Activated naive CD4-positive, alpha-beta T cell treated with anti-CD3 and anti-CD28 coated beads for 36 hours (primary cell): ENCODE measurements around the gene WFDC1. TPM values are rescaled to one million over a fixed set of nuclear protein-coding genes. Genes with fewer than 3 reads are reported as not detected.

Source experiments
- CTCF ChIA-PET: fragments of 350-600 bp; sonication (Branson Sonifier 250); formaldehyde crosslinking; loops from one replicate; lab custom pipeline; 2021; ENCODE audit warnings: antibody characterized with exemption; lab: Charles Lee
- DNase-seq: peaks from one replicate; pipeline ENCODE4 v3.0.0-alpha.2; 2020
- H3K27ac Mint-ChIP-seq: one replicate; pipeline ENCODE4 v1.8.0; 2021; ENCODE audit warnings: mild to moderate bottlenecking, mixed read lengths
- H3K27me3 Mint-ChIP-seq: one replicate; pipeline ENCODE4 v1.8.0; 2021; ENCODE audit warnings: low read depth, mixed read lengths
- H3K36me3 Mint-ChIP-seq: one replicate; pipeline ENCODE4 v1.8.0; 2021; ENCODE audit warnings: low read depth, mixed read lengths
- H3K4me1 Mint-ChIP-seq: one replicate; pipeline ENCODE4 v1.8.0; 2021; ENCODE audit warnings: low read depth, mixed read lengths
- H3K4me3 Mint-ChIP-seq: one replicate; pipeline ENCODE4 v1.8.0; 2021; ENCODE audit warnings: mild to moderate bottlenecking, moderate library complexity, mixed read lengths
- H3K9me3 Mint-ChIP-seq: one replicate; pipeline ENCODE4 v1.8.0; 2021; ENCODE audit warnings: mixed read lengths
- intact Hi-C: fragments of 100-400 bp; cut with micrococcal nuclease; formaldehyde crosslinking; loops from one replicate; pipeline ENCODE4 v1.15.1; 2023
- total RNA-seq, 2 experiments: library from RNA; stranded (reverse); gene quantifications; one replicate each; pipeline ENCODE4 v1.2.3, GENCODE V29; 2021

Gene WFDC1
- total RNA-seq, 2 experiments from 2014 or later, result not detected

- Mint-ChIP-seq H3K9me3 (no peaks in the 10 kb centered on the region), H3K27ac (no peak overlapping the region), H3K4me3 (no peak overlapping the region), H3K36me3 (no peaks in the 10 kb centered on the region), H3K27me3 (no peaks in the 10 kb centered on the region), H3K4me1 (no peaks in the 10 kb centered on the region)
- DNase-seq, result no peak
- intact Hi-C loops, result no loop called here
- CTCF ChIA-PET, result no interaction called here
Observed at GRCh38 chr16:84351630-84352029, 57.0 kb downstream of the WFDC1 start.

- Mint-ChIP-seq H3K9me3 (no peaks in the 10 kb centered on the region), H3K4me1 (peaks cover 10% of the 10 kb centered on the region), H3K4me3 (no peak overlapping the region), H3K27me3 (no peaks in the 10 kb centered on the region), H3K27ac (no peak overlapping the region), H3K36me3 (no peaks in the 10 kb centered on the region)
- CTCF ChIA-PET, result no interaction called here
- intact Hi-C loops, result no loop called here
- DNase-seq, result no peak
Observed at GRCh38 chr16:84354306-84354705, 59.6 kb downstream of the WFDC1 start.

- Mint-ChIP-seq H3K27ac (no peak overlapping the region), H3K4me1 (peaks cover 18% of the 10 kb centered on the region), H3K36me3 (no peaks in the 10 kb centered on the region), H3K27me3 (no peaks in the 10 kb centered on the region), H3K9me3 (no peaks in the 10 kb centered on the region), H3K4me3 (no peak overlapping the region)
- CTCF ChIA-PET, result no interaction called here
- DNase-seq, result no peak
- intact Hi-C loops, result no loop called here
Observed at GRCh38 chr16:84355149-84355548, 60.5 kb downstream of the WFDC1 start.

GRCh38 chr16:84356176-84356575 lies 61.5 kb downstream of the WFDC1 start:
- DNase-seq, result no peak
- peaks cover 29% of the 10 kb centered on the region for H3K4me1 Mint-ChIP-seq
- H3K4me3 Mint-ChIP-seq, result no peak overlapping the region
- H3K36me3 Mint-ChIP-seq, result no peaks in the 10 kb centered on the region
- H3K9me3 Mint-ChIP-seq, result no peaks in the 10 kb centered on the region
- CTCF ChIA-PET, result interaction anchor here (1.4 kb wide), 1 partner anchor 79 kb away, joined by 3 read pairs; no protein-coding TSS in a partner anchor
- H3K27ac Mint-ChIP-seq, result no peak overlapping the region
- intact Hi-C loops, result no loop called here
- H3K27me3 Mint-ChIP-seq, result no peaks in the 10 kb centered on the region

- DNase-seq, result no peak
- Mint-ChIP-seq H3K9me3 (no peaks in the 10 kb centered on the region), H3K27ac (no peak overlapping the region), H3K36me3 (no peaks in the 10 kb centered on the region), H3K27me3 (no peaks in the 10 kb centered on the region), H3K4me1 (peaks cover 29% of the 10 kb centered on the region), H3K4me3 (no peak overlapping the region)
- CTCF ChIA-PET, result interaction anchor here (1.4 kb wide), 1 partner anchor 80 kb away, joined by 3 read pairs; no protein-coding TSS in a partner anchor
- intact Hi-C loops, result no loop called here
Observed at GRCh38 chr16:84356591-84357116, 62.0 kb downstream of the WFDC1 start.

- no peaks in the 10 kb centered on the region for H3K9me3 Mint-ChIP-seq
- no peaks in the 10 kb centered on the region for H3K36me3 Mint-ChIP-seq
- H3K27me3 Mint-ChIP-seq, result no peaks in the 10 kb centered on the region
- H3K4me1 Mint-ChIP-seq, result peaks cover 29% of the 10 kb centered on the region
- CTCF ChIA-PET, result interaction anchor here (1.4 kb wide), 1 partner anchor 80 kb away, joined by 3 read pairs; no protein-coding TSS in a partner anchor
- no peak overlapping the region for H3K27ac Mint-ChIP-seq
- intact Hi-C loops, result no loop called here
- no peak overlapping the region for H3K4me3 Mint-ChIP-seq
- DNase-seq, result peak; percentile 40
Observed at GRCh38 chr16:84357191-84357651, 62.5 kb downstream of the WFDC1 start.

GRCh38 chr16:84358601-84359295 lies 64.1 kb downstream of the WFDC1 start:
- Mint-ChIP-seq H3K4me1 (peaks cover 29% of the 10 kb centered on the region), H3K9me3 (no peaks in the 10 kb centered on the region), H3K27me3 (no peaks in the 10 kb centered on the region), H3K27ac (no peak overlapping the region), H3K36me3 (no peaks in the 10 kb centered on the region), H3K4me3 (no peak overlapping the region)
- no peak for DNase-seq
- CTCF ChIA-PET, result interaction anchor here (0.6 kb wide), 1 partner anchor 47 kb away, joined by 4 read pairs; no protein-coding TSS in a partner anchor
- intact Hi-C loops, result no loop called here

- Mint-ChIP-seq H3K27me3 (no peaks in the 10 kb centered on the region), H3K9me3 (no peaks in the 10 kb centered on the region), H3K27ac (no peak overlapping the region), H3K4me1 (peaks cover 29% of the 10 kb centered on the region), H3K4me3 (no peak overlapping the region), H3K36me3 (no peaks in the 10 kb centered on the region)
- CTCF ChIA-PET, result no interaction called here
- DNase-seq, result no peak
- intact Hi-C loops, result no loop called here
Observed at GRCh38 chr16:84359326-84359725, 64.6 kb downstream of the WFDC1 start.

GRCh38 chr16:84360170-84360569 lies 65.5 kb downstream of the WFDC1 start:
- intact Hi-C loops, result loop anchor here (1.0 kb wide), 1 partner anchor 146 kb away; no protein-coding TSS in a partner anchor
- CTCF ChIA-PET, result no interaction called here
- Mint-ChIP-seq H3K36me3 (no peaks in the 10 kb centered on the region), H3K4me3 (no peak overlapping the region), H3K9me3 (no peaks in the 10 kb centered on the region), H3K4me1 (peaks cover 29% of the 10 kb centered on the region), H3K27me3 (no peaks in the 10 kb centered on the region), H3K27ac (peak overlapping the region; percentile 73)
- DNase-seq, result peak; percentile 91

- CTCF ChIA-PET, result no interaction called here
- no peaks in the 10 kb centered on the region for H3K9me3 Mint-ChIP-seq
- H3K27ac Mint-ChIP-seq, result peak overlapping the region; percentile 73
- no peak overlapping the region for H3K4me3 Mint-ChIP-seq
- peaks cover under 1% of the 10 kb centered on the region for H3K27me3 Mint-ChIP-seq
- intact Hi-C loops, result loop anchor here (1.0 kb wide), 1 partner anchor 146 kb away; no protein-coding TSS in a partner anchor
- no peak for DNase-seq
- no peaks in the 10 kb centered on the region for H3K36me3 Mint-ChIP-seq
- H3K4me1 Mint-ChIP-seq, result peaks cover 29% of the 10 kb centered on the region
Observed at GRCh38 chr16:84360748-84361147, 66.1 kb downstream of the WFDC1 start.

GRCh38 chr16:84361546-84361945 lies 66.9 kb downstream of the WFDC1 start:
- no peak overlapping the region for H3K27ac Mint-ChIP-seq
- no peak overlapping the region for H3K4me3 Mint-ChIP-seq
- H3K36me3 Mint-ChIP-seq, result no peaks in the 10 kb centered on the region
- no peaks in the 10 kb centered on the region for H3K9me3 Mint-ChIP-seq
- CTCF ChIA-PET, result no interaction called here
- no peak for DNase-seq
- peaks cover 2% of the 10 kb centered on the region for H3K27me3 Mint-ChIP-seq
- peaks cover 29% of the 10 kb centered on the region for H3K4me1 Mint-ChIP-seq
- intact Hi-C loops, result no loop called here

GRCh38 chr16:84362471-84362941 lies 67.8 kb downstream of the WFDC1 start:
- Mint-ChIP-seq H3K27me3 (peaks cover 12% of the 10 kb centered on the region), H3K4me3 (no peak overlapping the region), H3K36me3 (no peaks in the 10 kb centered on the region), H3K4me1 (peaks cover 27% of the 10 kb centered on the region), H3K9me3 (no peaks in the 10 kb centered on the region), H3K27ac (no peak overlapping the region)
- intact Hi-C loops, result no loop called here
- CTCF ChIA-PET, result no interaction called here
- no peak for DNase-seq
